Vagina (tissue), 2 donors: ENCODE data around the gene GATB. TPM values are rescaled to one million over a fixed set of nuclear protein-coding genes. Genes with fewer than 3 reads are reported as not detected.

Experiments
- DNase-seq, 2 donors: peaks; one replicate each; pipeline ENCODE4 v3.0.0-alpha.2; 2017; ENCODE audit errors: extremely low spot score in 2 of 2
- H3K27ac ChIP-seq: fragments of 200-600 bp; sonication (generic); one replicate; pipeline ENCODE4 v1.5.1; 2019
- H3K27me3 ChIP-seq: fragments of 200-600 bp; sonication (generic); one replicate; pipeline ENCODE4 v1.5.1; 2019
- H3K36me3 ChIP-seq, 2 donors: fragments of 200-600 bp; sonication (generic); one replicate each; pipeline ENCODE4 v1.5.1; 2017 to 2019
- H3K4me1 ChIP-seq: fragments of 200-600 bp; sonication (generic); one replicate; pipeline ENCODE4 v1.5.1; 2019
- H3K4me3 ChIP-seq, 2 donors: fragments of 200-600 bp; sonication (generic); 1 replicate in 1 of 2; 2 replicates in 1 of 2; pipeline ENCODE4 v1.5.1; 2016 to 2019
- H3K9me3 ChIP-seq: fragments of 200-600 bp; sonication (generic); one replicate; pipeline ENCODE4 v1.5.1; 2019
- POLR2A ChIP-seq, 2 donors: fragments of 450-650 bp; IDR thresholded peaks; one replicate each; pipeline ENCODE4 v1.6.1; 2017; ENCODE audit warnings: antibody characterized with exemption in 2 of 2, mild to moderate bottlenecking in 2 of 2, moderate library complexity in 2 of 2
- POLR2AphosphoS5 ChIP-seq, 2 donors: sonication (generic); formaldehyde crosslinking; IDR thresholded peaks; one replicate each; pipeline ENCODE4 v1.9.0; 2017; ENCODE audit warnings: antibody characterized with exemption in 2 of 2, mild to moderate bottlenecking in 2 of 2, low read depth in 1 of 2; ENCODE audit not compliant: insufficient read depth in 1 of 2
- intact Hi-C: fragments of 100-400 bp; cut with DNase I; formaldehyde crosslinking; loops from one replicate; pipeline ENCODE4 v1.15.1; 2023
- total RNA-seq: library from RNA; depleted of rRNA; stranded (reverse); fragments of >200 nt; gene quantifications from one replicate; pipeline ENCODE4 v1.2.3, GENCODE V29; 2016
- TF ChIP-seq, protein P1 (sequence below), 3 experiments: fragments of 450-650 bp in 2 of 3; fragments of 200-600 bp in 1 of 3; sonication (generic) in 1 of 3; IDR thresholded peaks; one replicate each; pipeline ENCODE4 v1.5.1; 2017 to 2019; ENCODE audit warnings: antibody characterized with exemption in 3 of 3, mild to moderate bottlenecking in 2 of 3, moderate library complexity in 2 of 3

GATB gene
- total RNA-seq, 1 donor from 2014 or later, result 17.7 TPM

- H3K36me3 ChIP-seq, result no peaks in the 10 kb centered on the region
Measured at GRCh38 chr4:151719956-151720334, 40.9 kb downstream of the GATB start.

GRCh38 chr4:151718984-151719955 is 41.5 kb downstream of the GATB start:
- Histone ChIP-seq H3K27me3 (no peaks in the 10 kb centered on the region), H3K36me3 (no peaks in the 10 kb centered on the region), H3K9me3 (no peaks in the 10 kb centered on the region), H3K27ac (no peak overlapping the region), H3K4me1 (no peaks in the 10 kb centered on the region), H3K4me3 (no peak overlapping the region)
- intact Hi-C loops, result no loop called here
- DNase-seq, result no peak
- TF ChIP-seq POLR2A (IDR thresholded peaks at IDR 0.05), result no peak
- TF ChIP-seq, protein P1, sequence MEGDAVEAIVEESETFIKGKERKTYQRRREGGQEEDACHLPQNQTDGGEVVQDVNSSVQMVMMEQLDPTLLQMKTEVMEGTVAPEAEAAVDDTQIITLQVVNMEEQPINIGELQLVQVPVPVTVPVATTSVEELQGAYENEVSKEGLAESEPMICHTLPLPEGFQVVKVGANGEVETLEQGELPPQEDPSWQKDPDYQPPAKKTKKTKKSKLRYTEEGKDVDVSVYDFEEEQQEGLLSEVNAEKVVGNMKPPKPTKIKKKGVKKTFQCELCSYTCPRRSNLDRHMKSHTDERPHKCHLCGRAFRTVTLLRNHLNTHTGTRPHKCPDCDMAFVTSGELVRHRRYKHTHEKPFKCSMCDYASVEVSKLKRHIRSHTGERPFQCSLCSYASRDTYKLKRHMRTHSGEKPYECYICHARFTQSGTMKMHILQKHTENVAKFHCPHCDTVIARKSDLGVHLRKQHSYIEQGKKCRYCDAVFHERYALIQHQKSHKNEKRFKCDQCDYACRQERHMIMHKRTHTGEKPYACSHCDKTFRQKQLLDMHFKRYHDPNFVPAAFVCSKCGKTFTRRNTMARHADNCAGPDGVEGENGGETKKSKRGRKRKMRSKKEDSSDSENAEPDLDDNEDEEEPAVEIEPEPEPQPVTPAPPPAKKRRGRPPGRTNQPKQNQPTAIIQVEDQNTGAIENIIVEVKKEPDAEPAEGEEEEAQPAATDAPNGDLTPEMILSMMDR (IDR thresholded peaks at IDR 0.05), result no peak
- TF ChIP-seq POLR2AphosphoS5 (IDR thresholded peaks at IDR 0.05; ENCODE audit: insufficient read depth in 1 of 2, low read depth in 1 of 2), result no peak

More at GRCh38 chr4:151719956-151720334, 40.9 kb downstream of the GATB start:
- H3K9me3 ChIP-seq, result no peaks in the 10 kb centered on the region
- intact Hi-C loops, result no loop called here
- DNase-seq, result no peak
- no peaks in the 10 kb centered on the region for H3K4me1 ChIP-seq
- no peaks in the 10 kb centered on the region for H3K27me3 ChIP-seq
- TF ChIP-seq, protein P1 (IDR thresholded peaks at IDR 0.05), result no peak
- no peak for TF ChIP-seq POLR2A (IDR thresholded peaks at IDR 0.05)
- no peak for TF ChIP-seq POLR2AphosphoS5 (IDR thresholded peaks at IDR 0.05; ENCODE audit: insufficient read depth in 1 of 2, low read depth in 1 of 2)
- H3K4me3 ChIP-seq, result no peak overlapping the region
- no peak overlapping the region for H3K27ac ChIP-seq

DNA sequence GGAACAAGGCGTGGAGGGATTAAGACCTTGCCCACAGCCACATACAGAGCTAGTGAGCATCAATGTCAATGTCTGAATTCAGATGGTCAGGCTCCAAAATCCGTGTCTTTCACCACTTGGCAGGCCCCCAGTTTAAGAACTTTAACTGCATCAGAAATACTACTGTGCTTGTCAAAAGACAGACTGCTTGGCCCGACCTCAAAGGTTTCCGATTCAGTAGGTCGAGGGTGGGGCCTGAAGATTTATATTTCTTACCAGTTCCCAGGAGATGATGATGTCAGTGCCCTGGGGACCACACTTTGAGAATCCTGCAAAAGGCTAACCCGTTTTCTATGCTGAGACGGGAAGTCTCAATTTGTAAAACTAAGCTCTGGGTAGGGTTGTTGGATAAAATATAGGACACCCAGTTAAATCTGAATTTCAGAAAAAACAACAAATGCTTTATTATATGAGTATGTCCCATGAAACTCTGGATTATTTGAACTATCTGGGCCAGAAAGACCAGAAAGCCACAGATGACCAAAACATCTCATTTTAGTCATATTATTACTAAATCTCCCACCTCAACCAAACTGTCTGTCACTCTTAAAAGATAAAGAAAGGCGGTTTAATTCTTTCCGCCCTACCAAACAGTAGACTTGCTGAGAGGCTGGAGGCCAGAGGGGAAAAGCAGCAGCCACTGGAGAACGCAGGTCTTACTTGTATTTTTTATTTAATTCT is 42.7 kb downstream of the GATB start:
- Histone ChIP-seq H3K36me3 (no peaks in the 10 kb centered on the region), H3K27me3 (no peaks in the 10 kb centered on the region), H3K4me3 (no peak overlapping the region), H3K9me3 (no peaks in the 10 kb centered on the region), H3K4me1 (no peaks in the 10 kb centered on the region), H3K27ac (no peak overlapping the region)
- no peak for DNase-seq
- intact Hi-C loops, result no loop called here
- TF ChIP-seq, protein P1 (IDR thresholded peaks at IDR 0.05), result no peak
- TF ChIP-seq POLR2AphosphoS5 (IDR thresholded peaks at IDR 0.05; ENCODE audit: insufficient read depth in 1 of 2, low read depth in 1 of 2) (no peak), POLR2A (IDR thresholded peaks at IDR 0.05) (no peak)

- H3K27ac ChIP-seq, result no peak overlapping the region
- no peaks in the 10 kb centered on the region for H3K4me1 ChIP-seq
- intact Hi-C loops, result no loop called here
- no peak for TF ChIP-seq POLR2A (IDR thresholded peaks at IDR 0.05)
- TF ChIP-seq, protein P1 (IDR thresholded peaks at IDR 0.05), result no peak
- TF ChIP-seq POLR2AphosphoS5 (IDR thresholded peaks at IDR 0.05; ENCODE audit: insufficient read depth in 1 of 2, low read depth in 1 of 2), result no peak
- H3K4me3 ChIP-seq, result no peak overlapping the region
- no peaks in the 10 kb centered on the region for H3K36me3 ChIP-seq
- H3K27me3 ChIP-seq, result no peaks in the 10 kb centered on the region
- no peak for DNase-seq
- H3K9me3 ChIP-seq, result no peaks in the 10 kb centered on the region
Measured at GRCh38 chr4:151717314-151717713, 43.5 kb downstream of the GATB start.
